HepG2 (cell line): ENCODE measurements around the gene MEF2B. TPM values are rescaled to one million over a fixed set of nuclear protein-coding genes. Genes with fewer than 3 reads are reported as not detected.

ENCODE experiments used
- ATAC-seq: fragments of 200-7000 bp; cut with Tn5 transposase; 3 replicates; pipeline ENCODE4 v1.9.1; 2020; ENCODE audit warnings: mild to moderate bottlenecking, moderate library complexity
- BruUV-seq: library from RNA; stranded (reverse); fragments of 400-500 nt; replicated peaks from 2 replicates; lab custom pipeline; 2021; lab: Mats Ljungman, UMichigan
- CTCF ChIA-PET: fragments of 300-600 bp; formaldehyde crosslinking; extraction: SDS; loops from one replicate; lab custom pipeline; 2021; ENCODE audit warnings: low total read pairs, inconsistent platforms, low intra/inter-chr PET ratio; lab: Yijun Ruan, JAX
- POLR2A ChIA-PET: fragments of 350-600 bp; sonication (Branson Sonifier 250); formaldehyde crosslinking; loops from one replicate; lab custom pipeline; 2020; ENCODE audit warnings: antibody characterized with exemption, inconsistent platforms; lab: Yijun Ruan, JAX
- DNase-seq: peaks from one replicate; pipeline ENCODE4 v3.0.0-alpha.2; 2015; ENCODE audit warnings: low spot score
- FAIRE-seq: peaks from 3 replicates; lab custom pipeline; 2011; peaks lifted over from hg19 to GRCh38; lab: Jason Lieb, UNC
- H2AFZ ChIP-seq: one replicate; pipeline ENCODE4 v1.6.1; 2011; ENCODE audit warnings: low read length, inconsistent platforms
- H3K27ac ChIP-seq: fragments of 300-600 bp; 3 replicates; pipeline ENCODE4 v1.8.0; 2011; ENCODE audit warnings: mixed run types, mild to moderate bottlenecking, mixed read lengths, low read length, inconsistent platforms; ENCODE audit not compliant: insufficient read depth; ENCODE audit errors: extremely low read length
- H3K27me3 ChIP-seq, 2 experiments: fragments of 200-600 bp in 1 of 2; 2 replicates in 1 of 2; 3 replicates in 1 of 2; pipeline versions ENCODE4 v1.6.0 to v1.8.0; 2011; ENCODE audit warnings: low read length in 2 of 2, mild to moderate bottlenecking in 2 of 2, moderate library complexity in 2 of 2, inconsistent platforms in 1 of 2; ENCODE audit not compliant: insufficient read depth in 2 of 2, control insufficient read depth in 1 of 2
- H3K36me3 ChIP-seq, 2 experiments: fragments of 200-600 bp in 1 of 2; replicated peaks in 1 of 2; 2 replicates in 1 of 2; 3 replicates in 1 of 2; pipeline versions ENCODE4 v1.5.1 to v1.8.0; 2011; ENCODE audit warnings: low read length in 2 of 2, inconsistent platforms in 1 of 2; ENCODE audit not compliant: insufficient read depth in 2 of 2, control insufficient read depth in 1 of 2
- H3K4me1 ChIP-seq: 2 replicates; pipeline ENCODE4 v1.5.1; 2012; ENCODE audit warnings: low read length, inconsistent platforms; ENCODE audit not compliant: insufficient read depth
- H3K4me2 ChIP-seq: 2 replicates; pipeline ENCODE4 v1.6.0; 2011; ENCODE audit warnings: low read depth, low read length, inconsistent platforms
- H3K4me3 ChIP-seq, 3 experiments: fragments of 200-600 bp in 1 of 3; sonication (generic), shearing (Covaris generic) in 1 of 3; replicated peaks in 1 of 3; 2 replicates each; pipeline ENCODE4 v1.5.1; 2011 to 2016; ENCODE audit warnings: low read length in 3 of 3, inconsistent platforms in 2 of 3, low read depth in 2 of 3, mild to moderate bottlenecking in 2 of 3, control low read depth in 1 of 3, mixed read lengths in 1 of 3; ENCODE audit not compliant: insufficient read depth in 1 of 3
- H3K79me2 ChIP-seq: one replicate; pipeline ENCODE4 v1.6.1; 2011; ENCODE audit warnings: low read length, inconsistent platforms; ENCODE audit not compliant: insufficient read depth
- H3K9ac ChIP-seq: 2 replicates; pipeline ENCODE4 v1.6.0; 2011; ENCODE audit warnings: mild to moderate bottlenecking, low read depth, low read length, inconsistent platforms; ENCODE audit not compliant: insufficient read depth
- H3K9me3 ChIP-seq: 2 replicates; pipeline ENCODE4 v1.5.1; 2012; ENCODE audit warnings: mild to moderate bottlenecking, low read length
- H4K20me1 ChIP-seq: 2 replicates; pipeline ENCODE4 v1.6.0; 2011; ENCODE audit warnings: inconsistent platforms, mild to moderate bottlenecking, low read length, moderate library complexity; ENCODE audit not compliant: insufficient read depth
- CREM ChIP-seq, 2 experiments: sonication (generic) in 1 of 2; formaldehyde crosslinking in 1 of 2; IDR thresholded peaks; 2 replicates each; pipeline versions ENCODE4 v1.4.0 to v1.6.1; 2016 to 2020; ENCODE audit warnings: antibody characterized with exemption in 1 of 2, mild to moderate bottlenecking in 1 of 2, missing genetic modification reagents in 1 of 2
- KDM1A ChIP-seq: IDR thresholded peaks from 2 replicates; pipeline ENCODE4 v1.6.1; 2016; ENCODE audit warnings: missing compliant biosample characterization
- MZF1 ChIP-seq: sonication (generic); formaldehyde crosslinking; IDR thresholded peaks from 2 replicates; pipeline ENCODE4 v1.8.1; 2023; ENCODE audit warnings: mild to moderate bottlenecking, missing genetic modification reagents, borderline replicate concordance
- NCOA2 ChIP-seq: sonication (generic); formaldehyde crosslinking; IDR thresholded peaks from 2 replicates; pipeline ENCODE4 v1.8.0; 2022; ENCODE audit warnings: inconsistent platforms
- PRMT3 ChIP-seq: sonication (generic); formaldehyde crosslinking; IDR thresholded peaks from 2 replicates; pipeline ENCODE4 v1.8.1; 2022; ENCODE audit warnings: low read depth, mild to moderate bottlenecking, moderate library complexity, missing genetic modification reagents, borderline replicate concordance
- SP140L ChIP-seq: sonication (generic); formaldehyde crosslinking; IDR thresholded peaks from 2 replicates; pipeline ENCODE4 v1.4.0; 2020; ENCODE audit warnings: missing genetic modification reagents, borderline replicate concordance
- TAF1 ChIP-seq: sonication (generic); formaldehyde crosslinking; IDR thresholded peaks from 2 replicates; pipeline ENCODE4 v1.4.0; 2020; ENCODE audit warnings: missing genetic modification reagents
- ZNF431 ChIP-seq: sonication (generic); formaldehyde crosslinking; IDR thresholded peaks from 2 replicates; pipeline ENCODE4 v1.9.0; 2022; ENCODE audit warnings: missing genetic modification reagents, low read depth, mild to moderate bottlenecking, borderline replicate concordance
- WGBS: methylation state at CpG from one replicate; pipeline ENCODE4 v1.1.6; 2017; ENCODE audit warnings: low lambda C conversion rate; 5-methylcytosine and 5-hydroxymethylcytosine counted together
- in situ Hi-C: cut with HindIII; loops from 2 replicates; pipeline ENCODE4 v1.10.0; 2017; ENCODE audit warnings: low pct_unique_long_range_greater_than_20kb; ENCODE audit not compliant: extremely low pct_ligation_motif_present
- intact Hi-C: fragments of 100-400 bp; cut with micrococcal nuclease; formaldehyde crosslinking; loops from one replicate; pipeline ENCODE4 v1.10.0; 2022; ENCODE audit not compliant: unreplicated experiment
- polyA plus RNA-seq, 8 experiments: library from polyadenylated mRNA; depleted of rRNA in 3 of 8; stranded (reverse) in 7 of 8; unstranded in 1 of 8; fragments of >200 nt; fragmentation: Illumina TruSeq in 4 of 8; extraction: Trizol in 4 of 8; gene quantifications; 2 replicates each; pipeline versions ENCODE4 v1.2.1 to v1.2.3, GENCODE V29; 2011 to 2016; ENCODE audit warnings: low read depth in 4 of 8, missing spikeins in 1 of 8, mixed read lengths in 1 of 8; ENCODE audit not compliant: insufficient read depth in 1 of 8
- total RNA-seq, 5 experiments: library from RNA; depleted of rRNA; stranded (reverse); fragments of >200 nt; fragmentation: Illumina TruSeq; extraction: Trizol; gene quantifications; 2 replicates each; pipeline ENCODE4 v1.2.3, GENCODE V29; 2016; ENCODE audit warnings: low read depth in 1 of 5
- TF ChIP-seq, protein P1 (sequence below): sonication (generic); formaldehyde crosslinking; IDR thresholded peaks from 2 replicates; pipeline ENCODE4 v1.5.0; 2020; ENCODE audit warnings: missing genetic modification reagents, mild to moderate bottlenecking, borderline replicate concordance
- TF ChIP-seq, protein P2 (sequence below): IDR thresholded peaks from 2 replicates; pipeline ENCODE4 v1.6.1; 2016; ENCODE audit warnings: missing compliant biosample characterization, missing genetic modification reagents, borderline replicate concordance
- TF ChIP-seq, protein P3 (sequence below): sonication (generic); formaldehyde crosslinking; IDR thresholded peaks from 2 replicates; pipeline ENCODE4 v1.8.1; 2023; ENCODE audit warnings: missing genetic modification reagents, inconsistent platforms, borderline replicate concordance
- TF ChIP-seq, protein P4 (sequence below): sonication (generic); formaldehyde crosslinking; IDR thresholded peaks from 2 replicates; pipeline ENCODE4 v1.4.0; 2020; ENCODE audit warnings: missing genetic modification reagents; ENCODE audit errors: not compliant biosample characterization

Gene MEF2B
- total and polyA plus RNA-seq, 2 of the 13 experiments (the other 11 are each of a cell fraction or from before 2014, with no cell fraction given) = 1.2 to 1.7 TPM

DNA sequence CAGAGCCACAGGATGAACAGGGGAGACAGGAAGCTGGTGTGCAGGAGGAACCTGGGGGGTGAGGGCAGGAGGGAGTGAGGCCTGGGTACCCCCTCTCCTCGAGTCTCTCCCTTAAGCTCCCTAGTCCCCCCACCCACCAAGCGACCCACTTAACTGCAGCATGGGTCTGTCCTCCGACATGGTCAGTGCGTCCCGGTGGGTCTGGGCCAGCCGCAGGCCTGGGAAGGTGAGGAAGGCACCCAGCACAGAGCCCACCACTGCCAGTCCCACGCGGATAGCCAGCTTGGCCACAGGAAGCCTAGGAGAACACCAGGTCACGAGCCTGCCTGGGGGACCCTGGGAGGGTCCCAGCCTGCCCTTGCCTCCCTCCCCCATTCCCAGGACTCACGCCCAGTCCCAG lies 48.7 kb downstream of the MEF2B start:
- H3K4me3 ChIP-seq = no peak overlapping the region
- no peaks in the 10 kb centered on the region; a peak in 2 of 5 replicates for H3K36me3 ChIP-seq
- no peak overlapping the region for H2AFZ ChIP-seq
- BruUV-seq = no TSS peak
- H3K27me3 ChIP-seq = no peaks in the 10 kb centered on the region
- H3K9me3 ChIP-seq = no peaks in the 10 kb centered on the region
- no peaks in the 10 kb centered on the region for H3K4me1 ChIP-seq
- TF ChIP-seq PRMT3 (CRISPR knock-in tag) = no peak
- TF ChIP-seq SP140L (CRISPR knock-in tag) = no peak
- TF ChIP-seq, protein P1, sequence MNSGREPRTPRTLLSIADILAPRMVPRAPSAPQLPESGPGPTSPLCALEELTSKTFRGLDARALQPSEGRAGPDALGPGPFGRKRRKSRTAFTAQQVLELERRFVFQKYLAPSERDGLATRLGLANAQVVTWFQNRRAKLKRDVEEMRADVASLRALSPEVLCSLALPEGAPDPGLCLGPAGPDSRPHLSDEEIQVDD (CRISPR knock-in tag) = no peak
- no peak for TF ChIP-seq MZF1 (CRISPR knock-in tag)
- no peak for TF ChIP-seq TAF1 (CRISPR knock-in tag)
- no peak for TF ChIP-seq KDM1A (CRISPR knock-in tag)
- TF ChIP-seq, protein P2, sequence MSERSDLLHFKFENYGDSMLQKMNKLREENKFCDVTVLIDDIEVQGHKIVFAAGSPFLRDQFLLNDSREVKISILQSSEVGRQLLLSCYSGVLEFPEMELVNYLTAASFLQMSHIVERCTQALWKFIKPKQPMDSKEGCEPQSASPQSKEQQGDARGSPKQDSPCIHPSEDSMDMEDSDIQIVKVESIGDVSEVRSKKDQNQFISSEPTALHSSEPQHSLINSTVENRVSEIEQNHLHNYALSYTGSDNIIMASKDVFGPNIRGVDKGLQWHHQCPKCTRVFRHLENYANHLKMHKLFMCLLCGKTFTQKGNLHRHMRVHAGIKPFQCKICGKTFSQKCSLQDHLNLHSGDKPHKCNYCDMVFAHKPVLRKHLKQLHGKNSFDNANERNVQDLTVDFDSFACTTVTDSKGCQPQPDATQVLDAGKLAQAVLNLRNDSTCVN = no peak
- no peak for TF ChIP-seq CREM (IDR thresholded peaks at IDR 0.05)
- no peak for TF ChIP-seq CREM (CRISPR knock-in tag; IDR thresholded peaks at IDR 0.05)
- no peak for TF ChIP-seq NCOA2 (CRISPR knock-in tag)
- TF ChIP-seq ZNF431 (CRISPR knock-in tag) = no peak
- TF ChIP-seq, protein P3, sequence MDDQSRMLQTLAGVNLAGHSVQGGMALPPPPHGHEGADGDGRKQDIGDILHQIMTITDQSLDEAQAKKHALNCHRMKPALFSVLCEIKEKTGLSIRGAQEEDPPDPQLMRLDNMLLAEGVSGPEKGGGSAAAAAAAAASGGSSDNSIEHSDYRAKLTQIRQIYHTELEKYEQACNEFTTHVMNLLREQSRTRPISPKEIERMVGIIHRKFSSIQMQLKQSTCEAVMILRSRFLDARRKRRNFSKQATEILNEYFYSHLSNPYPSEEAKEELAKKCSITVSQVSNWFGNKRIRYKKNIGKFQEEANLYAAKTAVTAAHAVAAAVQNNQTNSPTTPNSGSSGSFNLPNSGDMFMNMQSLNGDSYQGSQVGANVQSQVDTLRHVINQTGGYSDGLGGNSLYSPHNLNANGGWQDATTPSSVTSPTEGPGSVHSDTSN (CRISPR knock-in tag) = no peak
- TF ChIP-seq, protein P4, sequence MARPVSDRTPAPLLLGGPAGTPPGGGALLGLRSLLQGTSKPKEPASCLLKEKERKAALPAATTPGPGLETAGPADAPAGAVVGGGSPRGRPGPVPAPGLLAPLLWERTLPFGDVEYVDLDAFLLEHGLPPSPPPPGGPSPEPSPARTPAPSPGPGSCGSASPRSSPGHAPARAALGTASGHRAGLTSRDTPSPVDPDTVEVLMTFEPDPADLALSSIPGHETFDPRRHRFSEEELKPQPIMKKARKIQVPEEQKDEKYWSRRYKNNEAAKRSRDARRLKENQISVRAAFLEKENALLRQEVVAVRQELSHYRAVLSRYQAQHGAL = no peak
- H3K27ac ChIP-seq = no peak overlapping the region
- no peaks in the 10 kb centered on the region for H3K79me2 ChIP-seq
- no peak overlapping the region for H3K4me2 ChIP-seq
- ATAC-seq (no peak; the same call in 2 of the 3 replicates), FAIRE-seq (no peak), DNase-seq (no peak)
- H3K9ac ChIP-seq = no peak overlapping the region
- ChIA-PET CTCF (no interaction called here), POLR2A (no interaction called here)
- no peaks in the 10 kb centered on the region for H4K20me1 ChIP-seq
- intact Hi-C loops (no loop called here), in situ Hi-C loops (no loop called here)
- WGBS = 98% methylated on average over 8 of the region's 10 CpGs
